Upper lobe of left lung (tissue), 6 donors: Measurements from ENCODE around the gene ARHGAP42. TPM values are rescaled to one million over a fixed set of nuclear protein-coding genes. Genes with fewer than 3 reads are reported as not detected.
A peak's percentile ranks its signal among the peaks of the same experiment; 100 is the strongest.

Experiments used
- ATAC-seq, 2 donors: fragments of 200-7000 bp; cut with Tn5 transposase; one replicate each; pipeline ENCODE4 v1.9.1; 2022; ENCODE audit warnings: mild to moderate bottlenecking in 2 of 2, moderate library complexity in 2 of 2; ENCODE audit not compliant: low FRiP score in 2 of 2
- DNase-seq, 2 donors: peaks; one replicate each; pipeline ENCODE4 v3.0.0-alpha.2; 2019 to 2020
- H3K27ac ChIP-seq, 4 donors: fragments of 200-600 bp; sonication (generic); one replicate each; pipeline ENCODE4 v1.5.1; 2016 to 2019
- H3K27me3 ChIP-seq, 4 donors: fragments of 200-600 bp; sonication (generic); one replicate each; pipeline ENCODE4 v1.5.1; 2017 to 2019
- H3K36me3 ChIP-seq, 4 donors: fragments of 200-600 bp; sonication (generic); one replicate each; pipeline ENCODE4 v1.5.1; 2016 to 2019
- H3K4me1 ChIP-seq, 4 donors: fragments of 200-600 bp; sonication (generic); one replicate each; pipeline ENCODE4 v1.5.1; 2018 to 2019
- H3K4me3 ChIP-seq, 4 donors: fragments of 200-600 bp; sonication (generic); one replicate each; pipeline ENCODE4 v1.5.1; 2017 to 2019; ENCODE audit warnings: mild to moderate bottlenecking in 2 of 4, moderate library complexity in 1 of 4
- H3K9me3 ChIP-seq, 4 donors: fragments of 200-600 bp; sonication (generic); one replicate each; pipeline ENCODE4 v1.5.1; 2018 to 2019
- CTCF ChIP-seq, 6 experiments: fragments of 450-650 bp in 4 of 6; fragments of 200-600 bp in 2 of 6; sonication (generic) in 2 of 6; IDR thresholded peaks; one replicate each; pipeline ENCODE4 v1.5.1; 2016 to 2019; ENCODE audit warnings: antibody characterized with exemption in 6 of 6
- EP300 ChIP-seq, 4 donors: sonication (generic); formaldehyde crosslinking; IDR thresholded peaks; one replicate each; pipeline ENCODE4 v1.5.1; 2017; ENCODE audit warnings: antibody characterized with exemption in 4 of 4, control low read depth in 2 of 4
- POLR2A ChIP-seq, 4 donors: fragments of 450-650 bp; IDR thresholded peaks; one replicate each; pipeline ENCODE4 v1.5.1; 2016 to 2017; ENCODE audit warnings: antibody characterized with exemption in 4 of 4, mild to moderate bottlenecking in 2 of 4
- POLR2AphosphoS5 ChIP-seq, 2 donors: sonication (generic); formaldehyde crosslinking; IDR thresholded peaks; one replicate each; pipeline ENCODE4 v1.5.1; 2017; ENCODE audit warnings: antibody characterized with exemption in 2 of 2
- WGBS, 2 donors: methylation state at CpG; one replicate each; pipeline ENCODE4 v1.1.5; 2017 to 2018; 5-methylcytosine and 5-hydroxymethylcytosine counted together
- total RNA-seq, 6 donors: library from RNA; depleted of rRNA in 4 of 6; stranded (reverse); fragments of >200 nt in 4 of 6; gene quantifications; one replicate each; pipeline versions ENCODE4 v1.1.0 to v1.2.1, GENCODE V29; 2016 to 2021
- donor health status: DM: no; HTN: no; CAD: no; lungs with moderate emphysema.
- donor health status: DM: no; HTN: yes; CAD: no; lungs with severe emphysema.

ARHGAP42 gene
- total RNA-seq, 6 donors from 2014 or later: 8.7 to 44.9 (median 23.6) TPM

GRCh38 chr11:100920593-100920992 lies 233.5 kb downstream of the ARHGAP42 start:
- no peak for DNase-seq
- TF ChIP-seq POLR2AphosphoS5 (IDR thresholded peaks at IDR 0.05) (no peak), CTCF (IDR thresholded peaks at IDR 0.05) (no peak)
- Histone ChIP-seq H3K4me3 (no peak overlapping the region), H3K4me1 (peaks cover 0 to 6% (median 0%) of the 10 kb centered on the region in 4 donors), H3K27me3 (no peaks in the 10 kb centered on the region), H3K9me3 (no peaks in the 10 kb centered on the region), H3K27ac (no peak overlapping the region), H3K36me3 (no peaks in the 10 kb centered on the region)
- no peak for ATAC-seq

GRCh38 chr11:100922121-100922520 lies 235.0 kb downstream of the ARHGAP42 start:
- DNase-seq (no peak), ATAC-seq (no peak)
- Histone ChIP-seq H3K4me1 (peaks cover 0 to 6% (median 0%) of the 10 kb centered on the region in 4 donors), H3K27me3 (no peaks in the 10 kb centered on the region), H3K9me3 (no peaks in the 10 kb centered on the region), H3K27ac (no peak overlapping the region), H3K4me3 (no peak overlapping the region), H3K36me3 (no peaks in the 10 kb centered on the region)
- TF ChIP-seq CTCF (IDR thresholded peaks at IDR 0.05) (no peak), EP300 (IDR thresholded peaks at IDR 0.05) (no peak)
- WGBS, 2 donors: 79 to 82% methylated on average over 5 of the region's 5 CpGs

DNA sequence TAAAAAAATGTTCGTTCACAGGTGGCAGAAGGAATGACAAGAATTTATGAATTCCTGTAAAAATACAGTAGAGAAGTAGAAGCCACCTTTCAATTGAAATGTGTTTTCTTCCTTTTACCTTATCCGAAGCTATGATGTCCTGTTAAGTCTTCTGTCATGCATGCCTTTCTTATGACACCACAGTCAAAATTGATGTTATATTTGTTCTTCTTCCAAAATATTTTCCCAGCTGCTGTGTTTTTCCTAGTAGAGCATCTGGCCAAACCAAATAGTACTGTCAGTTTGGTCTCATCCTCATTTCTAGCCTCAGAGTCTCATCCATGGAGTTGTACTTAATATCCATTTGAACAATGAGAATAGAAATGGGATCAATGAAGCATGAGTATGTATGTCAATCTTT lies 236.5 kb downstream of the ARHGAP42 start:
- H3K27me3 ChIP-seq: no peaks in the 10 kb centered on the region
- no peak overlapping the region for H3K27ac ChIP-seq
- no peaks in the 10 kb centered on the region for H3K9me3 ChIP-seq
- no peak overlapping the region for H3K4me3 ChIP-seq
- peak in 1 of 2 donors; percentile 64 for ATAC-seq
- TF ChIP-seq CTCF (IDR thresholded peaks at IDR 0.05): no peak
- no peak for TF ChIP-seq POLR2A (IDR thresholded peaks at IDR 0.05)
- TF ChIP-seq EP300 (IDR thresholded peaks at IDR 0.05): no peak
- no peak for TF ChIP-seq POLR2AphosphoS5 (IDR thresholded peaks at IDR 0.05)
- no peaks in the 10 kb centered on the region for H3K36me3 ChIP-seq
- no peak for DNase-seq
- peaks cover 0 to 6% (median 0%) of the 10 kb centered on the region in 4 donors for H3K4me1 ChIP-seq
- 65 to 71% methylated on average over 2 of the region's 2 CpGs for WGBS, 2 donors

DNA sequence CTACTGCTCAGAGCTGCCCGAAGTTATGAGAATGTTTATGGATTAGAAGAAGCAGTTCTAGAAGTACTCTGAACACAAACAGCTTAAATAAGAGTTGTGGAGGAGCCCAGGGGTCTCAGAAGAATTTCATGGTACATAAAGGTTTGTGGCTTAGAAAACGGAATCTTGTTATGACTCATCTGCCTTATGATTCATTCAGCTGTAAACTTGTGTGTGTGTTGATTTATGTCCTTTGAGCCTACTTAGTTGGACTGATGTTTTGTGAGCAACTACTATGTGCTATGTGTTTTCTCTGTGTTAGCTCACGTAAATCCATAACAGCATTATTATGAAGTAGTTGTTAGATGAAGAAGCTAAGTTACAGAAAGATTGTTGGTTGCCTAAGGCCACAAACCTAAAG lies 238.8 kb downstream of the ARHGAP42 start:
- Histone ChIP-seq H3K27ac (no peak overlapping the region), H3K9me3 (no peaks in the 10 kb centered on the region), H3K4me1 (no peaks in the 10 kb centered on the region), H3K36me3 (no peaks in the 10 kb centered on the region), H3K27me3 (no peaks in the 10 kb centered on the region), H3K4me3 (no peak overlapping the region)
- no peak for TF ChIP-seq POLR2AphosphoS5 (IDR thresholded peaks at IDR 0.05)
- WGBS, 2 donors: 74 to 79% methylated on average over 3 of the region's 3 CpGs
- ATAC-seq (no peak), DNase-seq (no peak)

DNA sequence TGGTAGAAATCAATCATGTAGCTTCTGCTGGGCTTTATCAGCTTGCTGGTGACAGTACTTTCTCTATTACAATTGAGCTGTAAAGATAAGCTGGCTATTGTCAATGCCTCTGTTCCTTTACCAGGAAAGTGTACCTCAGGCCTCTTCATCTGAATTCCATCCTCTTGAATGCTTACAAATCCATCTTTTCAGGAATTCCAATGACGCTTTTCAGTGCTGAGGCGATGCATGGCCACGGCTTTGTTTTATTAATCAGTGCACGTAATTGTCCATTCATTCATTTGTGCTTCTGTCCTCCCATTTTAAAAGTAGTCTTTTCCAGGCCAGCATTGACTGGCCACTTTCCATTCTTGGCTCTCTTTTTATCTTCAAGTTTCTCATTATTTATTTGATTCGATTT lies 240.5 kb downstream of the ARHGAP42 start:
- 79 to 86% methylated on average over 5 of the region's 5 CpGs for WGBS, 2 donors

More for the DNA sequence above, 240.5 kb downstream of the ARHGAP42 start:
- no peaks in the 10 kb centered on the region for H3K27me3 ChIP-seq
- H3K36me3 ChIP-seq: no peaks in the 10 kb centered on the region
- no peaks in the 10 kb centered on the region for H3K9me3 ChIP-seq
- no peak for ATAC-seq
- no peak for TF ChIP-seq CTCF (IDR thresholded peaks at IDR 0.05)
- TF ChIP-seq POLR2AphosphoS5 (IDR thresholded peaks at IDR 0.05): no peak
- TF ChIP-seq EP300 (IDR thresholded peaks at IDR 0.05): no peak
- TF ChIP-seq POLR2A (IDR thresholded peaks at IDR 0.05): no peak
- no peak overlapping the region for H3K27ac ChIP-seq
- no peak for DNase-seq
- no peaks in the 10 kb centered on the region for H3K4me1 ChIP-seq
- no peak overlapping the region for H3K4me3 ChIP-seq
